HG02943 (cell line): ENCODE measurements around the gene CHODL.

ENCODE experiments used
- ATAC-seq: cut with Tn5 transposase; IDR thresholded peaks from one replicate; pipeline ENCODE4 v1.9.1; 2021; ENCODE audit warnings: mild to moderate bottlenecking, low read depth, moderate library complexity; ENCODE audit not compliant: unreplicated experiment

The CHODL gene, protein sequence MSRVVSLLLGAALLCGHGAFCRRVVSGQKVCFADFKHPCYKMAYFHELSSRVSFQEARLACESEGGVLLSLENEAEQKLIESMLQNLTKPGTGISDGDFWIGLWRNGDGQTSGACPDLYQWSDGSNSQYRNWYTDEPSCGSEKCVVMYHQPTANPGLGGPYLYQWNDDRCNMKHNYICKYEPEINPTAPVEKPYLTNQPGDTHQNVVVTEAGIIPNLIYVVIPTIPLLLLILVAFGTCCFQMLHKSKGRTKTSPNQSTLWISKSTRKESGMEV

DNA sequence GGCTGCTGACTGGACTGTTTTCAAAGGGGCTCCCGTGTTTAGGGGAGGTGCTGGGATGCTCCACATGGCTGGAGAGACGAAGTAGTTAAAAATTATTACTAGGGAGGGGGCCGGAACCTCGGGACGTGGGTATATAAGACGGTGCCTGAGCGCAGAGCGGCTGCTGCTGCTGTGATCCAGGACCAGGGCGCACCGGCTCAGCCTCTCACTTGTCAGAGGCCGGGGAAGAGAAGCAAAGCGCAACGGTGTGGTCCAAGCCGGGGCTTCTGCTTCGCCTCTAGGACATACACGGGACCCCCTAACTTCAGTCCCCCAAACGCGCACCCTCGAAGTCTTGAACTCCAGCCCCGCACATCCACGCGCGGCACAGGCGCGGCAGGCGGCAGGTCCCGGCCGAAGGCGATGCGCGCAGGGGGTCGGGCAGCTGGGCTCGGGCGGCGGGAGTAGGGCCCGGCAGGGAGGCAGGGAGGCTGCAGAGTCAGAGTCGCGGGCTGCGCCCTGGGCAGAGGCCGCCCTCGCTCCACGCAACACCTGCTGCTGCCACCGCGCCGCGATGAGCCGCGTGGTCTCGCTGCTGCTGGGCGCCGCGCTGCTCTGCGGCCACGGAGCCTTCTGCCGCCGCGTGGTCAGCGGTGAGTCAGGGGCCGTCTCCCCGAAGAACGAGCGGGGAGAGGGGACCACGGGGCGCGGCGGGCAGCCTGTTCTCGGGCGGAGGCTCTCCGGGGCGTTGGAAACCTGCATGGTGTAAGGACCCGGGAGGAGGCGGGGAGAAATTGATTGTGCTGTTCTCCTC, at the start of gene CHODL:
Gene CHODL, plus strand, starts transcription at position 163 of the 793 bp plus-strand sequence. Its CDS starts 391 bp downstream, at position 554.
- ATAC-seq: no peak

DNA sequence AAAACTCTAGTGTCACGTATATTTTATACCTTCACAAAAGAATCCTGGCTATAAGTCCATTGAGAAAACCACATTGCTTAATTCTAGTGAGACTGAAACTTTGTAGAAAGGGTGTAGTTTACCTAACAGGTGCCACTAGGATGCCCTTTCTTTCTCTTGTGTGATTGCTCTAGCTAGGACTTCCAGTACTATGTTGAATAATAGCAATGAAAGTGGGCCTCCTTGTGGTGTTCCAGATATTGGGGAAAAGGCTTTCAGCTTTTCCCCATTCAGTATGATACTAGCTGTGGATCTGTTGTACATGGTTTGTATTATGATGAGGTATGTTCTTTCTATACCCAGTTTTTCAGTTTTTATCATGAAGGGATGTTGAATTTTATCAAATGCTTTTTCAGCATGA, 39.7 kb upstream of the CHODL start:
- no peak for ATAC-seq

DNA sequence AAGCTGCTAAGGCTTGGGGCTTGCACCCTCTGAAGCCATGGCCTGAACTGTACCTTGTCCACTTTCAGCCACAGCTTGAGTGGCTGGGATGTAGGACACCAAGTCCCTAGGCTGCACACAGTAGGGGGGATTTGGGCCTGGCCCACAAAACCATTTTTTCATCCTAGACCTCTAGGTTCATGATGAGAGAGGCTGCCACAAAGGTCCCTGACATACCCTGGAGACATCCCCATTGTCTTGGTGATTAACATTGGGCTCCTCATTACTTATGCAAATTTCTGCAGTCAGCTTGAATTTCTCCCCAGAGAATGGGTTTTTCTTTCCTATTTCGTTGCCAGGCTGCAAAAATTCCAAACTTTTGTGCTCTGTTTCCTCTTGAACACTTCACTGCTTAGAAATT, 26.3 kb upstream of the CHODL start:
- ATAC-seq: no peak

DNA sequence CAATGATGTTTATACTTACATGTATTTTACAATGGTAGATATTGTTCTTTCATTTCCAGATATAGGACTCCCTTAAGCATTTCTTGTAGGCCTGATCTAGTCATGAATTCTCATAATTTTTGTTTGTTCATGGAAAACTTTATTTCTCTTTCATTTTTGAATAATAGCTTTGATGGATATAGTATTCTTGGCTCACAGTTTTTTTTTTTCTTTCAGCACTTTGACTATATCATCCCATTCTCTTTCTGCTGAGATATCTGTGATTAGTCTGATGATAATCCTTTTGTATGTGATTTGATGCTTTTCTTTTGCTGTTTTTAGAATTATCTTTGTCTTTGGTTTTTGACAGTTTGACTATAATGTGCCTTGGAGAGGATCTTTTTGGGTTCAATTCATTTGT, 24.1 kb upstream of the CHODL start:
- ATAC-seq: no peak

DNA sequence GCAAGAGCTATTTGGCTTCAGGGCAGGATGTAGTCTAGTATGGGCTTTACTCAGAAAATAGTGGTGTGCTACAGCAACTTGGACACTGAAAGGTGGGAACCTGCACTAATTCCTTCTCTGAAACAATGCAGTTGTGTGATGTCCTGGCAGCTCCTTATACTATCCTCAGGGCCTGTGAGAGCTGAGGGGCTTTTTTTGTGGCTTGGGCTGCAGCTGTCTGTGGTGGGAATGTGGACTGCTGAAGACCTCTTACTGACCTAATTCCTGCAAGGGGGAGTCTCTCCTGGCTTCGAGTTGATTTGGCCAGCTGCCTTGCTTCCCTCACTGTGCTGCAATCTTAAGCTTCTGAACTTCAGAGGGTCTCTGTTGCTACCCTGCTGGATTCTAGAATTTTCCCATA, 22.3 kb upstream of the CHODL start:
- ATAC-seq: no peak

DNA sequence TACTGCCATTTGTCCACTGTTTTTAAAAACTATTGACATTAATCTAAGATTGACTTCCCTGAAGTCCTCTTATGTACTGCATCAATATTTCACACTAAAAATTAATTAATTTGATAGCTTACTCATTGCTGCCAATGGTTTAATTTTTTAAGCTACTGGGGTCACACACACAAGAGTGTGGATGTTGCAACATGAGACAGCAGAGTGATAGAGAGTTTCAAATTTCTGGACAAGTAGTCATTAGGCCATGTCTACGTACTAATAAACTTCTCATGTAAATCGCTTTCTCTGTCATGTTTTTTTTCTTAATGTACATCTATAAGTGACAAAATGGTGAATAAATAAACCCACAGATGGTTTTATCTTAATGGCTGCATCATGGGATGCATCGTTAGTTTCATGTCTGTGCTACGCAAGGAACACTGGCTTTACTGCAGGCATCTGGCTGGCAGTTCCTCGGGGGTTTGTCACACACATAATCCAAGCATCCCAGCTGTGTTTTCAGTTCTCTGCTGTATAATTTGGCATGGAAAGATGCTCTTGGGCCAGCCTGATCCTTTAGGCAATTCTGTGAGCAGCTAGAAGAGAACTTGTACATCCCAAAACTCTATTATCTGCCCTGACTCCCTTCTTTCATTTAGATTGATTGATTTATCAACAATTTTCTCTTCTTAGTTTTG, 16.4 kb upstream of the CHODL start:
- ATAC-seq: no peak

DNA sequence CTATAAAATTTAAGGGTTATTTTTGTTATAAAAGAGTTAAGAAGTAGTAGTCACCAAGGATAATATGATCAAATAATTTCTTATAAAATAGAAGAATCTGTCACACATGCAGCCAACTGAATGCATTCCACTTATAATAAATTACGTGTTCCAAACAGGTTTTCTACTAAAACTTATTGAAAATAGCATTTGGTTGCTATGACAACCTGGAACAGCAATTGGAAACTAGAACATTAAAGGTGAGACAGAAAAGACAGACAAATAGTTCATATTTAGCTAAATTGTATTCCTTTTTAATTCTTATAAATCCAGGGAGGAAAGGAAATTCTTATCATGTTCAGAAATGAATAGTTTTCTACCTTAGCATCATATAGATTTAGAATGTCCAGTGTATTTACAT, 9.1 kb upstream of the CHODL start:
- no peak for ATAC-seq

DNA sequence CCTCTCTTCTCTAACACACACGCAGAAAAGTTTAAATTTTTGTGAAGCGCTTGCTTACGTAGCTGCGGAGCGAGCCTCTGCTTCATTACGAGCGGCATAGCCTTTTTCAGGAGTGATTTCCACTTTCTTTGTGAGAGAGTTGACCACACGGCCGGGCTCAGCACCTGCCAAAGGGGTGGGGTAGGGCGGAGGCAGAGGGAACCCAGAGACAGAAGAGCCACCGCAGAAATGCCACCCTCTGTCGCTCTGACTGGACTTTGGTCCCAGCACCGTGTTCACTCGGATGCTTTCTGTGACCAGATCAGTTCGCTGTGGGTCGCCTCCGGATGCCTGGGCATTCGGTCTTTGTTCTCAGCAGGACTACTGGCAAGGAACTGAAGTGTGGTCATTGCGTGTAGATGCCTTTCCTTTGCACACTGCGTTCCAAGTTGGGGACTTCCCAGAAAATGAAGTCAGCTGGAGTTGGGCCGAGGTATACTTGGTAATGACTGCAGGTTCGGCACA, 883 bp downstream of the CHODL start:
- ATAC-seq: no peak

DNA sequence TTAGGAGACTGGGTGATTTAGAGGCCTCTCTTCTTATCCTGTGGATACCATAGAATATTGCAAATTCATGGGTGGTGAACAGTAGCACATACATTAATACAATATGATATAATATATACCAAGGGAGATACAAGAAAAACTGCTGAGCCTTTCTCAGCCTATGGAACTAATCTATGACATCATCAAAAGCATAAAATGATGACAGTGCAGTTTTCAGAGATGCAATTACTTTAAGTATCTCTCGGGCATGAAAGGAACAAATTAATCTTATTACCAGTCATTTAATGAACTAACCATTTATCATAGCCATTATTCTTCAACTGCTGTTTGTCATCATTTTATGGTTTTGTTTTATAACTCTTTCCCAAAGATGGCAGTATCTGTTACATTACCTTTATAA, 3.5 kb downstream of the CHODL start:
- no peak for ATAC-seq

DNA sequence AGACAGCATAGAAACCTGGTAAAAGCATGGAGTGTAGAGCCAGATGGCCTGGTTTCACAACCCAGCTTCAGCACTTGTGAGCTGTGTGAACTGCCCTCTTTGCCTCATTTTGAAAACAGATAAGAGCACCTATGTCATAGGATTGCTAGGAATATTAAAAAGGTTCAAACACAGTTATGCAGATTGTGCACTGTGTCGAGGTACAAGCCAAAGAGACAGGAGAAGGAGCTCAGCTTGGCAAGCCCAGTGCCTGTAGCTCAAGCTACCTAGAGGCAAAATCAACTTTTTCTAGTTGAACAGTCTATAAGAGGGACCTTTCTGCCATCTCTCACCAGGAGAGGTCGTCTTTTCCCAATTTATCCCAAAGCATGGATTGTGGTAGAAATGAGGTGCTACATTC, 5.0 kb downstream of the CHODL start:
- ATAC-seq: no peak

DNA sequence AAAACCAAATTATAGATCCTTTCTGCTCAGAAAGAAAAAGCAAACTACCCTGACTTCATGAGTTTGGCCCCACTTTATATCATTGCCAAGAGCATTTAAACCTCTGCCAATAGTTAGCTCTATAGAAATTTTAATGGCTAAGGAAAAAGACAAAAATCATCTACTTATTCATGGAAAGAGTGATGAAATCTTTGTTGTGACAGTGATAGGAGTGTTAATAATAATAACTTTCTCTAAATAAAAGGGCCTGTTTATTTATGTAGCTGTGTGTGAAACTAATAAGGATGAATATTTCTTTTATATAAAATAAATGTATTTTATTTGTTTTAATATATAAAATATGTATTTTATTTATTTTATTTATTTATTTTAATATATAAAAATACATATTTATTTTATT, 6.4 kb downstream of the CHODL start:
- ATAC-seq: no peak

DNA sequence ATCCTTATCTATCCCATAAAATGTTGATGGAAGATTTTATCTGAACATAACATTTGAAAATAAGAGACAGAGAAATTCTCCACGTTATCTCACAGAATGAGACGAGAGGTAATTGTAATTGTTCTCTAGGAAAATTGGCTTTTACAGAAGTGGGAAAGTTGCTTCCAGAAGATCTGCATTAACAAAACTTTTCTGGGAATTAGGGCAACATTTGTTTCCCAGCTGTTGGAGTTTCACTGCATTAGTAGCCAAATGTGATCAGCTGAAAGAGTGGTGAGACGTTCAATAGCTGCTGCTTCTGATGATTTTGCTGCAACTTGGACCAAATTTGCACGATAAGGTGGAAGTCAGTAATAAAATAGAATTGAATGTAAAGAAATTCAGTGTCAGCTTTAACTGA, 7.6 kb downstream of the CHODL start:
- no peak for ATAC-seq

DNA sequence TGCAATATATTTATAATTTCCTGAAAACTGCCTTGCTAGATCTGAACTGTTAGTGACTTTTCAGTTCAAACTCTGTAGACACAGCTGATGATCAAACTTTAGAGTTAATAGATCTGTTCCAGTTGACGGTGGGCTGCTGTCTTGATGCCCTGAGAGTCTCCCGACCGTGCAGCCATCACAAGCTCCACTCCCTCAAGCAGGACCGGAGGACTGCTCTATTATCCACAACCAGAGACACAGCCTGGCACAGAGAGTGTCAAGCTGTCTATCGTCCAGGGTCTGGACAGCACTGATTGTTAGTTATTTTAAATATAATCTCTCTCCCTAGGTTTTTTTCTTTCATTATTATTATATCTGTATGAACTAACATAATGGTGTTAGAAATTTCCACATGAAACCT, 8.0 kb downstream of the CHODL start:
- ATAC-seq: no peak

DNA sequence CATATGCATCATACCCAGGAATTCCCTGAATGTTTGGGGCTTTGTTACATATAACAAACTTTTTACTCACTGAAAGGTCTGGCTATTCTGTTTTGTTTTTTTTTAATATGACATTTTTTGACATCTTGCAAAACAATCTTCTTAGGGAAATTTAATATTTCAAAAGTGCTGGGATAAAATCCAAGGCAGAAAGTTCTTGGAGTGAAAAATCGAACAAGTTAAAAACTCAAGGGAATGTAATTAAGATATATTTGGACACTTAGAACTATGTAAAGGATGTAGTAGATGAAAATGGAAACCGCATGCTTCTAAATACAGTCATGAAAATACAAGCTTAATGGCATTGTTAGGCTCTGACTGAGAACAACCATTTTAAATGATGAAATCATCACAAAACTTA, 8.6 kb downstream of the CHODL start:
- ATAC-seq: no peak

DNA sequence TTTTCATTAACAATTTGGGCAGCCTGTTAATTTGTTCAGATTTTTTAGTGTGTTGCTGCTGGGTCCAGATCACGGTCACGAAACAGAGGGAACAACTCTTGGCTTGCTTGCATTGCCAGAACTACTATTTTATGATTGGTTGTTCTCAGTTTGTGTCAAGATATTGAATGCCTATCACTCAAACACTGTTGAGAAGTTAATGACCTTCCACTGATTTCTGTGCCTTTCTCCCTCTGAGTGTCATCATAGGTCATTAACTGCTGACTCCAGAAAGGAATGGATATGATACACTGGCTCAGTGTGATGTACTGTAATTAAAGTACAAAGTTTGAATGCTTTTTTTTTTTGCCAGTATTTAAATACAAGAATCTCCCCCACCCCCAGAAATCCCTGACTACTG, 9.2 kb downstream of the CHODL start:
- ATAC-seq: no peak

DNA sequence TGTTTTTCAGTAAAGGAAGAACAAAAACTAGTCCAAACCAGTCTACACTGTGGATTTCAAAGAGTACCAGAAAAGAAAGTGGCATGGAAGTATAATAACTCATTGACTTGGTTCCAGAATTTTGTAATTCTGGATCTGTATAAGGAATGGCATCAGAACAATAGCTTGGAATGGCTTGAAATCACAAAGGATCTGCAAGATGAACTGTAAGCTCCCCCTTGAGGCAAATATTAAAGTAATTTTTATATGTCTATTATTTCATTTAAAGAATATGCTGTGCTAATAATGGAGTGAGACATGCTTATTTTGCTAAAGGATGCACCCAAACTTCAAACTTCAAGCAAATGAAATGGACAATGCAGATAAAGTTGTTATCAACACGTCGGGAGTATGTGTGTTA, 21.3 kb downstream of the CHODL start:
- no peak for ATAC-seq

DNA sequence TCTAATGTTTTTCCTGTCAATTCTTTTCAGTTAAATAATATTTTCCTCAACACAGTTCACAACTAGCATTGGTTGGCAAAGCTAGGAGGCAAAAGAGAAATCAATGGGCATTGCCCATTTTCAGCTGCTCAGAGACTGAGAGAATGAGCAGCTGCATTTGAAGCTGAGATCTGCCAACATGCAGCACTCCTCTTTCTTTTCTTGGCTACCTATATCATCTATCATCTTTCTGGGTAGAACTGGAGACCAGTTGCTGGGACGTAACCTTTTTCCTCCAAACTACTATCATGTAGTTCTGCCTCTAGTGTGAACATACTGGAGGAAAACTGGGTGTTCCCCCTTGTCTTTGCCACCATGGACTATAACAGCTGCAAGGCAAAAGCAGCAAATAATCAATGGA, 22.9 kb downstream of the CHODL start:
- no peak for ATAC-seq

DNA sequence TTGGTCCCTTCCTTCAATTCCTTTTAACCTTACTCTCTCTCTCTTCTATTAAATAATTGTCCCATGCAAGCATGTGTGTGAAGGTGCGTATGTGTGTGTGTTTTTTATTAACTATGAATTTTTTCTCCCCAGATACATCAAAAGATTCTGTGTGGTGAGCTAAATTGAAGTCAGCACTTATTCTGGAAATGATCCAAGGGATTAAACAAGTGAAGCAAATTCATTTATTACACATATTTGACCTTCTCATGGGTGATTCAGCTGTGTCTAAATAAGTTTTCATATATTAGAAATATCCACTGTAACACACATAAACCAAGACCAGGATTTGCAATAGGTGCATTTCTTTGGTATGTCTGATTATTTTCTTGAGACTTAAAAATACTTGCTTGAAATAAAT, 24.3 kb downstream of the CHODL start:
- no peak for ATAC-seq

DNA sequence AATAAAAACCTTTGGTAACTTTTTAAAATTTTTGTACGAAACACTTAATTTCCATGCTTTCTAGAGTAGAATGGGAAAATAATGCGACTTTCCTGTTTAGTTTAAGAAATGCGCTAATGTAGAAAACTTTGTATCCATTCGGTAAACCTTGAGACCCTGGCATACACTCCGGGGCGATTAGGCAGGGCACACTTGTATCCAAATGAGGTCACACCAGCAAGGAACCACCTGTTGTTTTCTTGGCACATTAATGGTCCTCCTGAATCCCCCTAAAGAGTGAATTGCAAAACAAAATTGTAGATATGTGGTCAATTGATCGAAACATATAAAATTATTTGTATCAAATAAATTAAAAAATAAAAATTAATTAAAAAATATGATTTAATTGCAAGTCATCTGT, 25.2 kb downstream of the CHODL start:
- no peak for ATAC-seq

DNA sequence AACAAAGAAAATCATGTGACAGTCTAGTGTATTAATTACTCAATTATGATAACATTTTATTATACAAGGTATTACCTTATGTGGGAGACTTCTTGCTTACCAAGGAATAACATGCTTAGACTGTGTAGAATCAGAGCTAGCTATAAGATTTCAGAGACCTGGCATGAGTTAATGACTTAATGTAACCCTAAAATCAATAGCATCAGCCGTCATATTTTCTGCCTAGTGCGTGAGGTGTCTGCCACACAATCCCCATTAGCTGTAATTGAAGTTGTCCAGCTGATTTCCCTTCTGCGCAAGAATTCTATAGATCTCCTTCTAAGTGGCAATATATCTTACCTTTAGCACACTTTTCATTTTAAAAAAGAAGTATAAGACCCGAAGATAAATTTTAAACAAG, 28.8 kb downstream of the CHODL start:
- no peak for ATAC-seq

DNA sequence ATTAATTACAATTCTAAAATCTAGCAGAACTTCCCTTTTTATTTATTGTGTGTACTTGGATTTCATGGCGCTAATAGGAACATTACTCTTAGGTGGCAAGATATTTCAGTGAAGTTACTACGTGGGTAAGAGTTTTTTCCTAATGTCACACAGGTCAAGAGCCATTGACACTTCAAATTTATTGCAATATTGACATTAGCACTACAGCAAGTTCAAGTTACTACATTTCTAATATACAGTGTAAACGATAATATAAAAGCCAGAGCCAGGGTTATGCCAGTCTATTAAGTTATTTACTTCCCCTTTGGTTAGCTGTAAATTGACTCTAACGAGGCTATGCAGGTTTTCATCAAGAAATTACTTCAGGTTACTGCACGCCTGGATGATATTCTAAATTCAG, 29.7 kb downstream of the CHODL start:
- no peak for ATAC-seq

DNA sequence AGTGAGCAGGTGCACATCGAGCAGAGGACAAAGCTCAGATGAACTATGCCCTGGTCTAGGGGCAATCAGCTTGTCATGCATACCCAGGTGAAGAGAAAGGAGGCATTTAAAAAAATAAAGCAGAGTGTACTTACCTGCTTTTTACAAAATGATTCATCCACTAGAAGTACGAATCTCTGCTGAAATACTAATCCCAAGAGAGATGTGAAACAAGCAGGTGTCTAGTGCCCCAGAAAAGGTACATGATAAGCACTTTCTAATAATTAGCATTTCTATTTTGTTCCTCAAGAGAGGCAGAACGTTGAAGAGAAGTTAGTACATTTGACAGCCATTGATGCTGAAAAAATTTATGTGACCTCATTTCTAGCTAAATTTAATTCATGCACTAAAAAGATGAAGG, 31.1 kb downstream of the CHODL start:
- ATAC-seq: no peak
